GM13977 (cell line): Measurements from ENCODE around the gene CDPF1.

Source experiments
- DNase-seq: peaks from one replicate; pipeline ENCODE4 v3.0.0; 2012; ENCODE audit warnings: low spot score
- CTCF ChIP-seq: IDR thresholded peaks from 2 replicates; pipeline ENCODE4 v1.5.1; 2012; ENCODE audit warnings: mild to moderate bottlenecking, control low read depth; ENCODE audit not compliant: insufficient read depth; ENCODE audit errors: extremely low read depth, missing control alignments
- in situ Hi-C: fragments of 300-500 bp; cut with MboI; formaldehyde crosslinking; loops from one replicate; pipeline ENCODE4 v1.12.0; 2022; ENCODE audit warnings: low sequenced_read_pairs, low pct_unique_long_range_greater_than_20kb, mixed read lengths, inconsistent platforms; ENCODE audit not compliant: unreplicated experiment

CDPF1 gene

GRCh38 chr22:46275455-46276122 lies 25.5 kb upstream of the CDPF1 start:
- no peak for DNase-seq
- in situ Hi-C loops: no loop called here
- no peak for TF ChIP-seq CTCF

- DNase-seq: no peak
- TF ChIP-seq CTCF: no peak
- in situ Hi-C loops: no loop called here
These were observed 24.3 kb upstream of the CDPF1 start for GRCh38 chr22:46274381-46274780.

GRCh38 chr22:46273432-46274148 lies 23.5 kb upstream of the CDPF1 start:
- in situ Hi-C loops: no loop called here
- no peak for TF ChIP-seq CTCF
- no peak for DNase-seq

GRCh38 chr22:46272762-46273431 lies 22.8 kb upstream of the CDPF1 start:
- no peak for TF ChIP-seq CTCF
- in situ Hi-C loops: no loop called here
- DNase-seq: no peak

GRCh38 chr22:46272196-46272595 lies 22.1 kb upstream of the CDPF1 start:
- in situ Hi-C loops: no loop called here
- DNase-seq: no peak
- no peak for TF ChIP-seq CTCF

- no peak for TF ChIP-seq CTCF
- in situ Hi-C loops: no loop called here
- no peak for DNase-seq
These were observed 19.5 kb upstream of the CDPF1 start for GRCh38 chr22:46269564-46269963.
